Progenitor cell of endocrine pancreas (in vitro differentiated cells): ENCODE data around the gene GSE1. TPM values are rescaled to one million over a fixed set of nuclear protein-coding genes. Genes with fewer than 3 reads are reported as not detected.

Experiments used
- DNase-seq: peaks from one replicate; pipeline ENCODE4 v3.0.0; 2021; ENCODE audit warnings: low spot score; ENCODE audit not compliant: unreplicated experiment
- H3K27ac Mint-ChIP-seq: 2 replicates; pipeline ENCODE4 v1.8.0; 2021; ENCODE audit warnings: mild to moderate bottlenecking, moderate library complexity, mixed read lengths
- H3K27me3 Mint-ChIP-seq: 2 replicates; pipeline ENCODE4 v1.8.0; 2021; ENCODE audit warnings: mixed read lengths
- H3K36me3 Mint-ChIP-seq: 2 replicates; pipeline ENCODE4 v1.8.0; 2022; ENCODE audit warnings: mixed read lengths; ENCODE audit not compliant: insufficient read depth
- H3K4me1 Mint-ChIP-seq: 2 replicates; pipeline ENCODE4 v1.8.0; 2021; ENCODE audit warnings: low read depth, mixed read lengths
- H3K4me3 Mint-ChIP-seq: 2 replicates; pipeline ENCODE4 v1.8.0; 2021; ENCODE audit warnings: low read depth, mild to moderate bottlenecking, moderate library complexity, mixed read lengths
- H3K9me3 Mint-ChIP-seq: 2 replicates; pipeline ENCODE4 v1.8.0; 2021; ENCODE audit warnings: low read depth, mixed read lengths
- CTCF ChIP-seq: fragments of 200-600 bp; sonication (generic); IDR thresholded peaks from one replicate; pipeline ENCODE4 v1.5.0; 2021; ENCODE audit warnings: antibody characterized with exemption, mild to moderate bottlenecking; ENCODE audit not compliant: unreplicated experiment
- total RNA-seq: library from RNA; stranded (reverse); gene quantifications from 2 replicates; pipeline ENCODE4 v1.2.1, GENCODE V29; 2021

Gene GSE1
- total RNA-seq, 1 donor from 2014 or later, result 136 TPM

GRCh38 chr16:85675251-85675874, 62.2 kb downstream of the GSE1 start:
- no peak overlapping the region for H3K27ac Mint-ChIP-seq
- H3K36me3 Mint-ChIP-seq, result peaks cover 27% of the 10 kb centered on the region
- no peak for DNase-seq
- H3K27me3 Mint-ChIP-seq, result no peaks in the 10 kb centered on the region
- TF ChIP-seq CTCF, result peak; percentile 51
- no peaks in the 10 kb centered on the region for H3K9me3 Mint-ChIP-seq
- no peak overlapping the region for H3K4me3 Mint-ChIP-seq
- peaks cover 12% of the 10 kb centered on the region for H3K4me1 Mint-ChIP-seq

GRCh38 chr16:85676466-85676865, 63.3 kb downstream of the GSE1 start:
- peaks cover 23% of the 10 kb centered on the region for H3K36me3 Mint-ChIP-seq
- TF ChIP-seq CTCF, result no peak

GRCh38 chr16:85677383-85677967, 64.4 kb downstream of the GSE1 start:
- no peak for TF ChIP-seq CTCF
- no peak overlapping the region for H3K27ac Mint-ChIP-seq
- no peak overlapping the region for H3K4me3 Mint-ChIP-seq
- H3K36me3 Mint-ChIP-seq, result peaks cover 20% of the 10 kb centered on the region
- H3K9me3 Mint-ChIP-seq, result no peaks in the 10 kb centered on the region
- H3K27me3 Mint-ChIP-seq, result no peaks in the 10 kb centered on the region
- H3K4me1 Mint-ChIP-seq, result peaks cover 15% of the 10 kb centered on the region
- no peak for DNase-seq

More at GRCh38 chr16:85676466-85676865, 63.3 kb downstream of the GSE1 start:
- Mint-ChIP-seq H3K9me3 (no peaks in the 10 kb centered on the region), H3K27ac (no peak overlapping the region), H3K4me3 (no peak overlapping the region), H3K27me3 (no peaks in the 10 kb centered on the region), H3K4me1 (peaks cover 15% of the 10 kb centered on the region)
- DNase-seq, result no peak

GRCh38 chr16:85678016-85678415, 64.9 kb downstream of the GSE1 start:
- H3K4me3 Mint-ChIP-seq, result no peak overlapping the region
- no peak overlapping the region for H3K27ac Mint-ChIP-seq
- peaks cover 18% of the 10 kb centered on the region for H3K36me3 Mint-ChIP-seq
- no peaks in the 10 kb centered on the region for H3K9me3 Mint-ChIP-seq
- H3K4me1 Mint-ChIP-seq, result peaks cover 12% of the 10 kb centered on the region
- no peak for DNase-seq
- no peak for TF ChIP-seq CTCF
- H3K27me3 Mint-ChIP-seq, result no peaks in the 10 kb centered on the region

- no peak for TF ChIP-seq CTCF
- peak overlapping the region; percentile 70 for H3K27ac Mint-ChIP-seq
- no peak for DNase-seq
- peaks cover 12% of the 10 kb centered on the region for H3K4me1 Mint-ChIP-seq
- peaks cover 18% of the 10 kb centered on the region for H3K36me3 Mint-ChIP-seq
- H3K9me3 Mint-ChIP-seq, result no peaks in the 10 kb centered on the region
- no peak overlapping the region for H3K4me3 Mint-ChIP-seq
- H3K27me3 Mint-ChIP-seq, result no peaks in the 10 kb centered on the region
Measured at GRCh38 chr16:85678821-85679220, 65.7 kb downstream of the GSE1 start.
